Measurements from ENCODE around the gene RBP2.

DNA sequence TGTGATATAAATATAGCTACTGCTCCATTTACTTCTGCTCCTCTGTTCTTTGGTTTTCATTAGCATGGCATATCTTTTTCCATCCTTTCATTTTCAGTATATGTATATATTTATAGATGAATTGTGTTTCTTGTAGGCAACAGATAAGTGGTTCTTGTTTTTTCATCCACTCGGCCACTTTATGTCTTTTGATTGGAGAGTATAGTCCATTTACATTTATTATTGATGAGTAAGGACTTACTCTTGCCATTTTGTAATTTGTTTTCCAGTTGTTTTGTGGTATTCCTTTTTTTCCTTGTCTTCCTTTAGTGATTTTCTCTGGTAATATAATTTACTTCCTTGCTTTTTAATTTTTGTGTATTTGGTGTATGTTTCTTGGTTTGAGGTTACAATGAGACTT is 60.0 kb downstream of the RBP2 start:
- no peak for TF ChIP-seq POLR2A (IDR thresholded peaks at IDR 0.05; ENCODE audit: low read depth, low read length)
- no peak for TF ChIP-seq POLR2AphosphoS5 (IDR thresholded peaks at IDR 0.05; ENCODE audit: low read depth, low read length)
- no peak for TF ChIP-seq TAF1 (IDR thresholded peaks at IDR 0.05; ENCODE audit: borderline replicate concordance, low read depth, low read length)

Measured in GM12892 (cell line).